GM23248 (cell line): ENCODE data around the gene TSBP1.

Source experiments
- EZH2 ChIP-seq: fragments of 200-600 bp; sonication (generic); IDR thresholded peaks from 2 replicates; pipeline ENCODE4 v1.6.1; 2018; ENCODE audit warnings: antibody characterized with exemption, mild to moderate bottlenecking; ENCODE audit not compliant: insufficient read depth, poor library complexity, severe bottlenecking
- EZH2phosphoT487 ChIP-seq: fragments of 200-600 bp; sonication (generic); IDR thresholded peaks from 2 replicates; pipeline ENCODE4 v1.6.1; 2018; ENCODE audit warnings: antibody characterized with exemption, moderate library complexity, mild to moderate bottlenecking, low read depth; ENCODE audit not compliant: insufficient read depth

DNA sequence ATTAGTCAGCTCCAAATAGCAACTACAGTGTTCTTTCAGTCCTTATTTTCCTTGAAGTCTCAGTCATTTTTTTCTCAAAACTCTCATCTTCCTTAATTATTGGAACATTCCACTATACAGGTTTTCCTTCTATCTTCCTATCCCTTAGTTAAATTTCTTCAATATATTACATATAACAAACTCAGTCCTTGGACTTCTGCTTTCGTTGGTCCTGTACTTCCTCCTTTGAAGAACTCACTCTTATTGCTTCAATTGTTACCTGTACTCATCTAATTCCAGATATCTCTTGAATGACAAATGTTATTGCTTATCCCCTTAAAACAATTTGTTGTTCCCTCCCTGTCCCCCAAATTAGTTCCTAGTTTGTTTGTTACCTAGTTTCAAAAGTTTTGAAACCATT, 80.2 kb downstream of the TSBP1 start:
- TF ChIP-seq EZH2phosphoT487 (no peak), EZH2 (no peak)
